K562 (cell line): ENCODE data around the gene ZNF622. TPM values are rescaled to one million over a fixed set of nuclear protein-coding genes. Genes with fewer than 3 reads are reported as not detected.

Experiments
- ATAC-seq: fragments of 200-7000 bp; cut with Tn5 transposase; 3 replicates; pipeline ENCODE4 v1.9.1; 2020; ENCODE audit warnings: moderate library complexity
- BruUV-seq: library from RNA; stranded (reverse); fragments of 400-500 nt; replicated peaks from 2 replicates; lab custom pipeline; 2021; lab: Mats Ljungman, UMichigan
- CTCF ChIA-PET: fragments of 300-600 bp; formaldehyde crosslinking; extraction: SDS; loops from one replicate; lab custom pipeline; 2021; ENCODE audit warnings: low intra/inter-chr PET ratio; lab: Yijun Ruan, JAX
- POLR2A ChIA-PET: fragments of 300-600, 350-650 bp; sonication (Branson Sonifier 250); formaldehyde crosslinking; extraction: SDS; loops from one replicate; lab custom pipeline; 2021; ENCODE audit warnings: antibody characterized with exemption, inconsistent platforms; lab: Yijun Ruan, JAX
- DNase-seq, 4 experiments: peaks; one replicate each; pipeline versions ENCODE4 v3.0.0 to v3.0.0-alpha.2; 2011 to 2018; ENCODE audit warnings: low spot score in 3 of 4, mixed read lengths in 3 of 4; ENCODE audit errors: extremely low read depth in 1 of 4
- FAIRE-seq: peaks from 2 replicates; lab custom pipeline; 2011; peaks lifted over from hg19 to GRCh38; lab: Jason Lieb, UNC
- H2AFZ ChIP-seq: 2 replicates; pipeline ENCODE4 v1.6.0; 2011; ENCODE audit warnings: low read depth, low read length, control low read depth, inconsistent platforms
- H3K27ac ChIP-seq: fragments of 200-600 bp; 3 replicates; pipeline ENCODE4 v1.8.0; 2011; ENCODE audit warnings: low read depth, mild to moderate bottlenecking, control low read depth, inconsistent platforms, low read length, moderate library complexity, mixed read lengths; ENCODE audit errors: extremely low read depth
- H3K27me3 ChIP-seq, 2 experiments: fragments of 300-600 bp in 1 of 2; 2 replicates in 1 of 2; 3 replicates in 1 of 2; pipeline versions ENCODE4 v1.6.0 to v1.8.0; 2011; ENCODE audit warnings: inconsistent platforms in 2 of 2, low read length in 2 of 2, mild to moderate bottlenecking in 1 of 2, mixed read lengths in 1 of 2, moderate library complexity in 1 of 2; ENCODE audit not compliant: control insufficient read depth in 2 of 2, insufficient read depth in 2 of 2
- H3K36me3 ChIP-seq: fragments of 300-600 bp; 3 replicates; pipeline ENCODE4 v1.8.0; 2011; ENCODE audit warnings: mild to moderate bottlenecking, low read length, inconsistent platforms; ENCODE audit not compliant: control insufficient read depth, insufficient read depth
- H3K4me1 ChIP-seq, 2 experiments: fragments of 200-600 bp in 1 of 2; replicated peaks in 1 of 2; 2 replicates in 1 of 2; 3 replicates in 1 of 2; pipeline versions ENCODE4 v1.5.1 to v1.8.0; 2011; ENCODE audit warnings: inconsistent platforms in 2 of 2, low read length in 2 of 2, mild to moderate bottlenecking in 1 of 2, mixed read lengths in 1 of 2, moderate library complexity in 1 of 2; ENCODE audit not compliant: control insufficient read depth in 2 of 2, insufficient read depth in 2 of 2
- H3K4me2 ChIP-seq: 2 replicates; pipeline ENCODE4 v1.6.1; 2011; ENCODE audit warnings: low read length, control low read depth, inconsistent platforms, mixed read lengths; ENCODE audit not compliant: insufficient read depth
- H3K4me3 ChIP-seq: fragments of 200-600 bp; sonication (generic), shearing (Covaris generic); 2 replicates; pipeline ENCODE4 v1.5.1; 2016; ENCODE audit warnings: control low read depth, inconsistent platforms
- H3K79me2 ChIP-seq: fragments of 200-600 bp; 3 replicates; pipeline ENCODE4 v1.8.0; 2011; ENCODE audit warnings: low read length, inconsistent platforms; ENCODE audit not compliant: control insufficient read depth, insufficient read depth
- H3K9ac ChIP-seq, 2 experiments: 2 replicates each; pipeline versions ENCODE4 v1.6.0 to v1.6.1; 2011; ENCODE audit warnings: low read depth in 2 of 2, low read length in 2 of 2, control low read depth in 1 of 2, inconsistent platforms in 1 of 2, mild to moderate bottlenecking in 1 of 2, mixed read lengths in 1 of 2; ENCODE audit not compliant: insufficient read depth in 1 of 2
- H3K9me1 ChIP-seq: one replicate; pipeline ENCODE4 v1.6.0; 2011; ENCODE audit warnings: inconsistent platforms, mild to moderate bottlenecking, low read length, moderate library complexity; ENCODE audit not compliant: control insufficient read depth, insufficient read depth
- H3K9me3 ChIP-seq: replicated peaks from 2 replicates; pipeline ENCODE4 v1.5.1; 2011; ENCODE audit warnings: low read depth, low read length, inconsistent platforms; ENCODE audit not compliant: control insufficient read depth, insufficient read depth
- H4K20me1 ChIP-seq: replicated peaks from 2 replicates; pipeline ENCODE4 v1.6.1; 2011; ENCODE audit warnings: low read length, inconsistent platforms, mixed read lengths; ENCODE audit not compliant: control insufficient read depth, insufficient read depth
- ERF ChIP-seq: fragments of 450-650 bp; formaldehyde crosslinking; IDR thresholded peaks from 2 replicates; pipeline ENCODE4 v1.4.0; 2020; ENCODE audit warnings: mild to moderate bottlenecking, mixed read lengths
- RFX5 ChIP-seq: IDR thresholded peaks from 2 replicates; pipeline ENCODE4 v1.6.1; 2011; ENCODE audit warnings: low read depth, mild to moderate bottlenecking, improper control_type of control experiment, low read length
- XRCC3 ChIP-seq: fragments of 450-650 bp; IDR thresholded peaks from 2 replicates; pipeline ENCODE4 v1.6.1; 2017; ENCODE audit warnings: mild to moderate bottlenecking, moderate library complexity
- XRCC4 ChIP-seq: IDR thresholded peaks from one replicate; pipeline ENCODE4 v1.6.1; 2011; ENCODE audit not compliant: insufficient read depth, insufficient read length; ENCODE audit errors: extremely low read depth
- ZKSCAN3 ChIP-seq: fragments of 250-450 bp; sonication (Bioruptor Pico); IDR thresholded peaks from 2 replicates; pipeline ENCODE4 v1.4.0; 2020
- ZNF311 ChIP-seq: fragments of 250-450 bp; sonication (Bioruptor Pico); IDR thresholded peaks from 2 replicates; pipeline ENCODE4 v1.4.0; 2020; ENCODE audit warnings: mild to moderate bottlenecking, moderate library complexity
- ZNF347 ChIP-seq: fragments of 450-650 bp; formaldehyde crosslinking; IDR thresholded peaks from 2 replicates; pipeline ENCODE4 v1.4.0; 2020; ENCODE audit warnings: low read depth, mild to moderate bottlenecking, moderate library complexity
- ZNF696 ChIP-seq: fragments of 250-450 bp; sonication (Bioruptor Pico); conservative IDR thresholded peaks from 2 replicates; pipeline ENCODE4 v1.4.0; 2020; ENCODE audit warnings: mild to moderate bottlenecking, moderate library complexity
- ZZZ3 ChIP-seq: fragments of 450-650 bp; IDR thresholded peaks from 2 replicates; pipeline ENCODE4 v1.6.1; 2016; ENCODE audit warnings: antibody characterized with exemption, mild to moderate bottlenecking, moderate library complexity
- WGBS: fragments of 100-300 bp; shearing (Covaris generic); methylation state at CpG from one replicate; pipeline ENCODE4 v1.1.6; 2016; ENCODE audit warnings: low coverage, mixed read lengths; ENCODE audit not compliant: insufficient coverage; ENCODE audit errors: missing lambda C conversion rate; 5-methylcytosine and 5-hydroxymethylcytosine counted together
- in situ Hi-C: fragments of 300-500 bp; cut with MboI; formaldehyde crosslinking; loops from 4 replicates; pipeline ENCODE4 v1.15.0; 2018; ENCODE audit warnings: inconsistent platforms, mixed read lengths
- intact Hi-C: fragments of 100-400 bp; cut with micrococcal nuclease; formaldehyde crosslinking; loops from 2 replicates; pipeline ENCODE4 v1.14.2; 2022
- polyA plus RNA-seq, 8 experiments: library from polyadenylated mRNA; depleted of rRNA in 4 of 8; stranded (reverse) in 5 of 8; unstranded in 3 of 8; fragments of >200 nt; fragmentation: Nextera tagmentation in 2 of 8; fragmentation: Illumina TruSeq in 1 of 8; extraction: Ambion mirVana in 2 of 8; extraction: Trizol in 1 of 8; gene quantifications; 2 replicates each; pipeline versions ENCODE4 v1.2.1 to v1.2.3, GENCODE V29; 2011 to 2014; ENCODE audit warnings: inconsistent platforms in 1 of 8, missing spikeins in 1 of 8
- total RNA-seq, 7 experiments: library from RNA; depleted of rRNA in 6 of 7; stranded (reverse); fragments of >200 nt in 6 of 7; fragmentation: Illumina TruSeq in 2 of 7; extraction: Trizol in 2 of 7; gene quantifications; 2 replicates each; pipeline versions ENCODE4 v1.2.1 to v1.2.3, GENCODE V29; 2011 to 2021; ENCODE audit warnings: low replicate concordance in 1 of 7
- TF ChIP-seq, protein P1 (sequence below), 2 experiments: fragments of 450-650 bp; formaldehyde crosslinking in 1 of 2; IDR thresholded peaks; 2 replicates each; pipeline versions ENCODE4 v1.4.0 to v1.6.1; 2014 to 2020; ENCODE audit warnings: mild to moderate bottlenecking in 2 of 2, borderline replicate concordance in 1 of 2, low read depth in 1 of 2
- TF ChIP-seq, protein P2 (sequence below): fragments of 450-650 bp; IDR thresholded peaks from 2 replicates; pipeline ENCODE4 v1.6.1; 2014; ENCODE audit warnings: low read depth, mild to moderate bottlenecking, moderate library complexity, borderline replicate concordance
- TF ChIP-seq, protein P3 (sequence below): sonication (generic); formaldehyde crosslinking; IDR thresholded peaks from 2 replicates; pipeline ENCODE4 v1.8.1; 2023; ENCODE audit warnings: mild to moderate bottlenecking, missing genetic modification reagents

The ZNF622 gene
- total and polyA plus RNA-seq, 9 of the 15 experiments (the other 6 are each of a cell fraction or from before 2014, with no cell fraction given), result 9.6 to 51.5 (median 32.3) TPM

DNA sequence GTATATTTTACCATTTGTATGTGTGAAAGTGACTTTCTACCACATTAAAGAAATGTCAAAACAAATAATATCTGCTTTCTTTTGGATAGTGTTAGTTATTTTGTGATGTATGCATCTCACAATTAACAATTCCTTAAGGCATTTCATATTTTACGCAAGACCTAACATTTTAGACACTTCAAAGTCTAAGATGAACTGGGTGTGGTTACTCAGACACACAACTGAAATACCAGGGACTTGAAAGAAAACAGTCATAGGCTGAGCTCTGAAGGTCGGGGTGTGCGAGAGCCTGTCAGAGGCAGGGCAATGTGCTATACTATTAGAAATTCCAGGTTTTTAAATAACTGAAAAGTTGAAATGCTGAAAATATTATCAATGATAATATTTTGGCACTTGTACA, 44.5 kb upstream of the ZNF622 start:
- CTCF ChIA-PET, result no interaction called here
- no peaks in the 10 kb centered on the region for H3K9me3 ChIP-seq
- no peak for FAIRE-seq
- WGBS, result 7% methylated on average over 3 of the region's 3 CpGs
- in situ Hi-C loops (no loop called here), intact Hi-C loops (no loop called here)
- H3K9me1 ChIP-seq, result no peaks in the 10 kb centered on the region
- H3K79me2 ChIP-seq, result no peaks in the 10 kb centered on the region
- H3K9ac ChIP-seq, result no peak overlapping the region
- H3K27ac ChIP-seq, result no peak overlapping the region
- POLR2A ChIA-PET, result interaction anchor here (0.6 kb wide), 1 partner anchor 44 kb away, joined by 3 read pairs; no protein-coding TSS in a partner anchor
- H3K4me3 ChIP-seq, result no peak overlapping the region
- no TSS peak for BruUV-seq
- DNase-seq, result no peak
- H3K4me1 ChIP-seq, result no peaks in the 10 kb centered on the region
- no peaks in the 10 kb centered on the region for H3K36me3 ChIP-seq
- peaks cover 9 to 19% of the 10 kb centered on the region in 2 experiments; a peak in 4 of 5 replicates for H3K27me3 ChIP-seq
- no peak overlapping the region for H2AFZ ChIP-seq
- no peaks in the 10 kb centered on the region for H4K20me1 ChIP-seq
- ATAC-seq, result no peak
- no peak overlapping the region for H3K4me2 ChIP-seq
- TF ChIP-seq, protein P1, sequence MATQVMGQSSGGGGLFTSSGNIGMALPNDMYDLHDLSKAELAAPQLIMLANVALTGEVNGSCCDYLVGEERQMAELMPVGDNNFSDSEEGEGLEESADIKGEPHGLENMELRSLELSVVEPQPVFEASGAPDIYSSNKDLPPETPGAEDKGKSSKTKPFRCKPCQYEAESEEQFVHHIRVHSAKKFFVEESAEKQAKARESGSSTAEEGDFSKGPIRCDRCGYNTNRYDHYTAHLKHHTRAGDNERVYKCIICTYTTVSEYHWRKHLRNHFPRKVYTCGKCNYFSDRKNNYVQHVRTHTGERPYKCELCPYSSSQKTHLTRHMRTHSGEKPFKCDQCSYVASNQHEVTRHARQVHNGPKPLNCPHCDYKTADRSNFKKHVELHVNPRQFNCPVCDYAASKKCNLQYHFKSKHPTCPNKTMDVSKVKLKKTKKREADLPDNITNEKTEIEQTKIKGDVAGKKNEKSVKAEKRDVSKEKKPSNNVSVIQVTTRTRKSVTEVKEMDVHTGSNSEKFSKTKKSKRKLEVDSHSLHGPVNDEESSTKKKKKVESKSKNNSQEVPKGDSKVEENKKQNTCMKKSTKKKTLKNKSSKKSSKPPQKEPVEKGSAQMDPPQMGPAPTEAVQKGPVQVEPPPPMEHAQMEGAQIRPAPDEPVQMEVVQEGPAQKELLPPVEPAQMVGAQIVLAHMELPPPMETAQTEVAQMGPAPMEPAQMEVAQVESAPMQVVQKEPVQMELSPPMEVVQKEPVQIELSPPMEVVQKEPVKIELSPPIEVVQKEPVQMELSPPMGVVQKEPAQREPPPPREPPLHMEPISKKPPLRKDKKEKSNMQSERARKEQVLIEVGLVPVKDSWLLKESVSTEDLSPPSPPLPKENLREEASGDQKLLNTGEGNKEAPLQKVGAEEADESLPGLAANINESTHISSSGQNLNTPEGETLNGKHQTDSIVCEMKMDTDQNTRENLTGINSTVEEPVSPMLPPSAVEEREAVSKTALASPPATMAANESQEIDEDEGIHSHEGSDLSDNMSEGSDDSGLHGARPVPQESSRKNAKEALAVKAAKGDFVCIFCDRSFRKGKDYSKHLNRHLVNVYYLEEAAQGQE (IDR thresholded peaks at IDR 0.05; ENCODE audit: borderline replicate concordance), result no peak
- TF ChIP-seq, protein P1 (CRISPR knock-in tag; IDR thresholded peaks at IDR 0.05; ENCODE audit: low read depth), result no peak
- TF ChIP-seq ZKSCAN3 (CRISPR knock-in tag) (no peak), XRCC3 (no peak), ZNF311 (no peak), XRCC4 (no peak), ERF (no peak), ZNF696 (CRISPR knock-in tag) (no peak), ZNF347 (no peak), RFX5 (no peak), ZZZ3 (no peak)
- TF ChIP-seq, protein P2, sequence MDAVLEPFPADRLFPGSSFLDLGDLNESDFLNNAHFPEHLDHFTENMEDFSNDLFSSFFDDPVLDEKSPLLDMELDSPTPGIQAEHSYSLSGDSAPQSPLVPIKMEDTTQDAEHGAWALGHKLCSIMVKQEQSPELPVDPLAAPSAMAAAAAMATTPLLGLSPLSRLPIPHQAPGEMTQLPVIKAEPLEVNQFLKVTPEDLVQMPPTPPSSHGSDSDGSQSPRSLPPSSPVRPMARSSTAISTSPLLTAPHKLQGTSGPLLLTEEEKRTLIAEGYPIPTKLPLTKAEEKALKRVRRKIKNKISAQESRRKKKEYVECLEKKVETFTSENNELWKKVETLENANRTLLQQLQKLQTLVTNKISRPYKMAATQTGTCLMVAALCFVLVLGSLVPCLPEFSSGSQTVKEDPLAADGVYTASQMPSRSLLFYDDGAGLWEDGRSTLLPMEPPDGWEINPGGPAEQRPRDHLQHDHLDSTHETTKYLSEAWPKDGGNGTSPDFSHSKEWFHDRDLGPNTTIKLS, result no peak
- TF ChIP-seq, protein P3, sequence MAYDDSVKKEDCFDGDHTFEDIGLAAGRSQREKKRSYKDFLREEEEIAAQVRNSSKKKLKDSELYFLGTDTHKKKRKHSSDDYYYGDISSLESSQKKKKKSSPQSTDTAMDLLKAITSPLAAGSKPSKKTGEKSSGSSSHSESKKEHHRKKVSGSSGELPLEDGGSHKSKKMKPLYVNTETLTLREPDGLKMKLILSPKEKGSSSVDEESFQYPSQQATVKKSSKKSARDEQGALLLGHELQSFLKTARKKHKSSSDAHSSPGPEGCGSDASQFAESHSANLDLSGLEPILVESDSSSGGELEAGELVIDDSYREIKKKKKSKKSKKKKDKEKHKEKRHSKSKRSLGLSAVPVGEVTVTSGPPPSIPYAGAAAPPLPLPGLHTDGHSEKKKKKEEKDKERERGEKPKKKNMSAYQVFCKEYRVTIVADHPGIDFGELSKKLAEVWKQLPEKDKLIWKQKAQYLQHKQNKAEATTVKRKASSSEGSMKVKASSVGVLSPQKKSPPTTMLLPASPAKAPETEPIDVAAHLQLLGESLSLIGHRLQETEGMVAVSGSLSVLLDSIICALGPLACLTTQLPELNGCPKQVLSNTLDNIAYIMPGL, result no peak
